RWPE1 (cell line): Measurements from ENCODE around the gene PZP.
"Not testable (repeated sequence)": the region's sequence is repeated elsewhere in the genome, so short reads cannot be mapped to it uniquely, and the experiment has no call there.

Experiments used
- CTCF ChIA-PET: fragments of 350-600 bp; sonication (Branson Sonifier 250); formaldehyde crosslinking; extraction: SDS; loops from one replicate; lab custom pipeline; 2021; lab: Yijun Ruan, JAX
- POLR2A ChIA-PET: fragments of 400-600 bp; formaldehyde crosslinking; extraction: SDS; loops from one replicate; lab custom pipeline; 2020; ENCODE audit warnings: antibody characterized with exemption; ENCODE audit not compliant: low non-redundant PET; lab: Yijun Ruan, JAX
- DNase-seq: peaks from one replicate; pipeline ENCODE4 v3.0.0; 2012; ENCODE audit warnings: low spot score
- H3K27ac ChIP-seq: fragments of 450-650 bp; 2 replicates; pipeline ENCODE4 v1.5.1; 2017
- TF ChIP-seq, protein P1 (sequence below): fragments of 450-650 bp; conservative IDR thresholded peaks from 2 replicates; pipeline ENCODE4 v1.5.1; 2017; ENCODE audit warnings: low read depth, mild to moderate bottlenecking

The PZP gene

DNA sequence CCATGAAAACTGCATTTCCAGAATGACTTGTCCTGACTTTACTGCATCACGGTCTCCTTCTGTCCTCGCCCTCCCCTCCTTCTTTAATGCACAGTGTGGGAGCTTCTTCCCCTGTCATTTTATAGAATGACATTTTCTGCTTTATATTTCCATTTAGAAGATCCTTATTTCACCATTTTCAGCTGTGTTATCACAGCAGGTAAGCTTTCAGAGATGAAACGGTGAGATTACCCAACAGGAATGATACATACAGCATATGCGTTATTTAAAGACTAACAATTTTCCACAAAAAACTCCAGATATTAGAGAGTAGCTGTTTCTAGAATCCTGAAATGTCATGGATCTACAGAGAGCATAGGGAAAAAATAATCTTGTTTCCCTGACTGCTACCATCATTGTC, 27.3 kb upstream of the PZP start:
- TF ChIP-seq, protein P1, sequence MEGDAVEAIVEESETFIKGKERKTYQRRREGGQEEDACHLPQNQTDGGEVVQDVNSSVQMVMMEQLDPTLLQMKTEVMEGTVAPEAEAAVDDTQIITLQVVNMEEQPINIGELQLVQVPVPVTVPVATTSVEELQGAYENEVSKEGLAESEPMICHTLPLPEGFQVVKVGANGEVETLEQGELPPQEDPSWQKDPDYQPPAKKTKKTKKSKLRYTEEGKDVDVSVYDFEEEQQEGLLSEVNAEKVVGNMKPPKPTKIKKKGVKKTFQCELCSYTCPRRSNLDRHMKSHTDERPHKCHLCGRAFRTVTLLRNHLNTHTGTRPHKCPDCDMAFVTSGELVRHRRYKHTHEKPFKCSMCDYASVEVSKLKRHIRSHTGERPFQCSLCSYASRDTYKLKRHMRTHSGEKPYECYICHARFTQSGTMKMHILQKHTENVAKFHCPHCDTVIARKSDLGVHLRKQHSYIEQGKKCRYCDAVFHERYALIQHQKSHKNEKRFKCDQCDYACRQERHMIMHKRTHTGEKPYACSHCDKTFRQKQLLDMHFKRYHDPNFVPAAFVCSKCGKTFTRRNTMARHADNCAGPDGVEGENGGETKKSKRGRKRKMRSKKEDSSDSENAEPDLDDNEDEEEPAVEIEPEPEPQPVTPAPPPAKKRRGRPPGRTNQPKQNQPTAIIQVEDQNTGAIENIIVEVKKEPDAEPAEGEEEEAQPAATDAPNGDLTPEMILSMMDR, result no peak
- POLR2A ChIA-PET, result no interaction called here
- DNase-seq, result no peak
- CTCF ChIA-PET, result no interaction called here
- no peak overlapping the region for H3K27ac ChIP-seq

DNA sequence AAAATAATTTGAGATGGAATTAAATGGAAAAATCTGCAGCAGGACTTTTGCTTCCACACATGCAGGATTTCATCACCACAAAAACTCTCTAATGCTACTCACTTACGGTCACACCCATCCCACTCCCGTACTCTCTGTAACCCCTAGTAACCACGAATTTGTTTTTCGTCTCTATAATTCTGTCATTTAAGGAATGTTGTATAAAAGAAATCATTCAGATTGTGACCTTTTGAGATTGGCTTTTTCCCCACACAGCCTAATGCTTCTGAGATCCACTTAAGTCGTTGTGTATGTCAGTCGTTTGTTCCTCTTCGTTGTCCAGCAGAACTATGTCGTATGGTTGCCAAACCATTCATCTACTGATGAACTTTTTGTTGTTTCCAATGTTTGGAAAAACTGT, 19.8 kb upstream of the PZP start:
- no peak for DNase-seq
- TF ChIP-seq, protein P1, result no peak
- no peak overlapping the region for H3K27ac ChIP-seq
- CTCF ChIA-PET, result no interaction called here
- POLR2A ChIA-PET, result no interaction called here

DNA sequence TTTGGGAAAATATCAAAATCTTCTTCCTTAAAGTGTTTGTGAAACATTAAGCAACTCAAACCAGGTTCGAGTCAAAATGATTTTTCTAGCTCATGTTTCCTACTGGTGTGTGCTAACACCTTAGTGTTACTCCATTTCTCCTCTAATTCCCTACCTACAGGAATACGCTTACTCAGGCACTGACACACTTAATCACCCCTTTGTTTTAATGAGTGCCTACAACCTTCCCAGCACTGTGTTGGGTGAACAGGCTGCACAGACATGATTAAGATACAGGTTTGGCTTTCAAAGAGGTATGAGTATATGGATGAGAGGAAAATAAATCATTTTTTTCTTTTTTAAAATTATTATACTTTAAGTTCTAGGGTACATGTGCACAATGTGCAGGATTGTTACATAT, 15.6 kb upstream of the PZP start:
- no peak overlapping the region for H3K27ac ChIP-seq
- ChIA-PET CTCF (no interaction called here), POLR2A (no interaction called here)
- DNase-seq, result no peak
- TF ChIP-seq, protein P1, result no peak

DNA sequence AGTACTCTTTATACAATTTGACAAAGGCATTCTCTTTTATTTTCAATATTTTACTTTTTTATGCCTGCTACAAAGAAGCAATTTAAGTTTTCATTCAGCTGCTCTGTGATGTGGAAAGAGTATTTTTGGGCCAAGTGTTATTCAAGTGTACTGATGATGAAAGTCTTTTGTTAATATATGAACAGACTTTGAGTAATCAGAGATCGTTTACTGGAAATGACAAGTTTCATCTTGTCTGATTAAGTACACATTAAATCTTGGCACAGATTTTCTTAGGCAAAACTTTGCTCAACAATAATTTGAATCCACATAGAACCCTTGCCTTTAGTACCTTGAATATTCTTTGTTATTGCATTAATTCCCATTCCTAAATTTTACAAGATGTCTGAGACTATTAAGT, 13.3 kb upstream of the PZP start:
- CTCF ChIA-PET, result no interaction called here

DNA sequence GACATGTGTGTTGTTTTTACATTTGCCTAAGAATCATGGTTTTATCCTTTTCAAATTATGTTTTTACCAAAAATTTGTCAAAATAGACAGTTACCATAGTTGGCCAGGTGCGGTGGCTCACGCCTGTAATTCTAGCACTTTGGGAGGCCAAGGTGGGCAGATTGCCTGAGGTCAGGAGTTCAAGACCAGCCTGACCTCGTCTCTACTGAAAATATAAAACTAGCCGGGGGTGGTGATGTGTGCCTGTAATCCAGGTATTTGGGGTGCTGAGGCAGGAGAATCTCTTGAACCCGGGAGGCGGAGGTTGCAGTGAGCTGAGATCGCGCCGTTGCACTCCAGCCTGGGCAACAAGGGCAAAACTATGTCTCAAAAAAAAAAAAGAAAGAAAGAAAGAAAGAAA, 12.8 kb upstream of the PZP start:
- CTCF ChIA-PET, POLR2A ChIA-PET, DNase-seq: not testable (repeated sequence)
- H3K27ac ChIP-seq, result peak overlapping the region; percentile 73

More for the DNA sequence above, 13.3 kb upstream of the PZP start:
- POLR2A ChIA-PET, result no interaction called here
- TF ChIP-seq, protein P1, result no peak
- DNase-seq, result peak; percentile 64
- peak overlapping the region; percentile 73 for H3K27ac ChIP-seq

DNA sequence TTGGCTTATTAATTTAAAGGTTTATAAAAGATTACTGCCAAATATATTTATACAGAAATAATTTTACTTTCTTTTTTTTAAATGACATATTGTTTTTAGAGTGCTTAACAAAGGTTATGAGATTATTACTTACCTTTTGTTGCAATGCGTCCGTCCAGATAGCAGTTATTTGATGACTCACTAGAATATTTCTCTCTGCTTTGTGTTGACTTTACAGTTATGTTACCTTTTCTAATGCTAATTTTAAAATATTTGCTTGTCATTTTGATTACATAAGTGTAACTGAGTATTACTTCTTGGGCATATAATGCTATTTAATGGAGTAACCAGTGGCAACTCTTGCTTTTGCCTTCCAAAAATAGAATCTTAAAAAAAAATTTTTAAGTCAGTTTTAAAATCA, 6.3 kb upstream of the PZP start:
- ChIA-PET CTCF (no interaction called here), POLR2A (no interaction called here)
- TF ChIP-seq, protein P1, result no peak
- DNase-seq, result peak; percentile 10
- no peak overlapping the region for H3K27ac ChIP-seq

DNA sequence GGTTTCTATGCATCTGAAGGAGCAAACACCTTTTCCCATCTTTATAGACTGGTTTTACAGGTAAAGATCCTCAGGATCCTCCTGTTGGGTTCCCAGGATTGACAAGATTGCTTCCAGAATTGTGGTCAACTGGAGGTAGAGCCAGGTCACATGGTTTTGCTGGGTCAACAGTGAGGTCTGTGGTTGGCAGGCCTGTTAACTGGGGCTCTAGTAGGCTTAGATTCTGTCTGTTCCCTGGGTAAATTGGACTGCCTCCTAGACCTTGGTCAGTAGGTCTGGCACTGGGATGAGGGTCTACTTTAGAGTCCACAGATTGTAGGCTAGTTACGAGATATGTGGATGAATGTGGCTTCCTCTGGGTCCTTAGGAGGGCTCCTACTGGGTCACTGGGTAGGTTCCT, 3.5 kb upstream of the PZP start:
- ChIA-PET POLR2A (no interaction called here), CTCF (no interaction called here)
- H3K27ac ChIP-seq, result no peak overlapping the region
- TF ChIP-seq, protein P1, result no peak
- no peak for DNase-seq
